Measurements from ENCODE around the gene TUG1. TPM values are rescaled to one million over a fixed set of nuclear protein-coding genes. Genes with fewer than 3 reads are reported as not detected.

Gene TUG1
- total and polyA plus RNA-seq, 9 of the 15 experiments (the other 6 are each of a cell fraction or from before 2014, with no cell fraction given): 24.7 to 132 (median 58.9) TPM

- H3K9ac ChIP-seq (ENCODE audit: insufficient read depth in 1 of 2, low read depth in 2 of 2, low read length in 2 of 2): no peak overlapping the region; a peak in 1 of 4 replicates
- H3K4me1 ChIP-seq (replicated peaks in 1 of 2; ENCODE audit: control insufficient read depth in 2 of 2, insufficient read depth in 2 of 2, low read length in 2 of 2): no peaks in the 10 kb centered on the region
- H4K20me1 ChIP-seq (replicated peaks; ENCODE audit: control insufficient read depth, insufficient read depth, low read length): no peaks in the 10 kb centered on the region
- no peaks in the 10 kb centered on the region for H3K9me1 ChIP-seq (ENCODE audit: control insufficient read depth, insufficient read depth, low read length)
- intact Hi-C loops (cut with micrococcal nuclease): no loop called here
- ChIA-PET CTCF (ENCODE audit: low intra/inter-chr PET ratio) (no interaction called here), POLR2A (no interaction called here)
- ATAC-seq (no peak), FAIRE-seq (no peak), DNase-seq (ENCODE audit: extremely low read depth in 1 of 4, low spot score in 3 of 4) (no peak)
- no peaks in the 10 kb centered on the region for H3K79me2 ChIP-seq (ENCODE audit: control insufficient read depth, insufficient read depth, low read length)
- no peaks in the 10 kb centered on the region for H3K9me3 ChIP-seq (replicated peaks; ENCODE audit: control insufficient read depth, insufficient read depth, low read depth, low read length)
- H3K4me2 ChIP-seq (ENCODE audit: insufficient read depth, low read length): no peak overlapping the region
- no TSS peak for BruUV-seq (replicated peaks)
- in situ Hi-C loops (cut with MboI): no loop called here
- H3K27me3 ChIP-seq (ENCODE audit: control insufficient read depth in 2 of 2, insufficient read depth in 2 of 2, low read length in 2 of 2): no peaks in the 10 kb centered on the region
- no peak overlapping the region for H3K4me3 ChIP-seq
- H3K36me3 ChIP-seq (ENCODE audit: control insufficient read depth, insufficient read depth, low read length): peaks cover 71% of the 10 kb centered on the region; the same call in 2 of the 3 replicates
- H2AFZ ChIP-seq (ENCODE audit: low read depth, low read length): no peak overlapping the region
- TF ChIP-seq ZNF175 (CRISPR knock-in tag; IDR thresholded peaks at IDR 0.05; ENCODE audit: low read depth) (no peak), DMBX1 (CRISPR knock-in tag; IDR thresholded peaks at IDR 0.05; ENCODE audit: borderline replicate concordance) (no peak), ZZZ3 (IDR thresholded peaks at IDR 0.05) (no peak), SRSF3 (IDR thresholded peaks at IDR 0.05; ENCODE audit: insufficient read depth, low read length) (no peak), GATA2 (CRISPR knock-in tag; IDR thresholded peaks at IDR 0.05) (no peak), ERF (CRISPR knock-in tag; IDR thresholded peaks at IDR 0.05) (no peak), NRF1 (conservative IDR thresholded peaks at IDR 0.05 in 1 of 2, IDR thresholded peaks at IDR 0.05 in 1 of 2) (no peak), ETV6 (IDR thresholded peaks at IDR 0.05; ENCODE audit: borderline replicate concordance in 1 of 2, low read depth in 2 of 2, low read length in 1 of 2) (no peak), ETV6 (CRISPR knock-in tag; IDR thresholded peaks at IDR 0.05; ENCODE audit: borderline replicate concordance) (no peak), STAT5A (IDR thresholded peaks at IDR 0.05; ENCODE audit: borderline replicate concordance, low read length) (no peak), ADNP (tag; IDR thresholded peaks at IDR 0.05) (no peak), C11orf30 (IDR thresholded peaks at IDR 0.05; ENCODE audit: low read depth) (no peak), DLX4 (CRISPR knock-in tag; IDR thresholded peaks at IDR 0.05) (no peak), HNRNPH1 (optimal IDR thresholded peaks at IDR 0.05; ENCODE audit: low read depth, low read length) (no peak), ZFX (CRISPR knock-in tag; IDR thresholded peaks at IDR 0.05) (no peak), ZNF146 (CRISPR knock-in tag; IDR thresholded peaks at IDR 0.05; ENCODE audit: unreplicated experiment) (no peak), POLR3G (IDR thresholded peaks at IDR 0.05; ENCODE audit: extremely low read depth, insufficient read length, insufficient replicate concordance) (no peak), E4F1 (CRISPR knock-in tag; IDR thresholded peaks at IDR 0.05; ENCODE audit: borderline replicate concordance) (no peak), NFATC3 (IDR thresholded peaks at IDR 0.05) (no peak), SP1 (CRISPR knock-in tag; IDR thresholded peaks at IDR 0.05) (no peak), ZNF699 (CRISPR knock-in tag; IDR thresholded peaks at IDR 0.05; ENCODE audit: insufficient replicate concordance) (no peak)
- H3K27ac ChIP-seq (ENCODE audit: extremely low read depth, low read depth, low read length): no peak overlapping the region
- 94% methylated on average over 7 of the region's 10 CpGs for WGBS (ENCODE audit: insufficient coverage, low coverage, missing lambda C conversion rate)
Measured at GRCh38 chr22:30927806-30928205, 41.3 kb upstream of the TUG1 start.
